Measurements from ENCODE around the gene CCT2. TPM values are rescaled to one million over a fixed set of nuclear protein-coding genes. Genes with fewer than 3 reads are reported as not detected.
"Not testable (repeated sequence)": the region's sequence is repeated elsewhere in the genome, so short reads cannot be mapped to it uniquely, and the experiment has no call there.

The CCT2 gene
- polyA plus RNA-seq, 2 donors: 50.5 to 96.1 TPM

- not testable (repeated sequence) for H3K27ac ChIP-seq (ENCODE audit: low read depth in 2 of 2, low read length in 1 of 2); H3K9me3 ChIP-seq (ENCODE audit: control insufficient read depth in 2 of 2, insufficient read depth in 1 of 2, low read depth in 1 of 2, low read length in 1 of 2); H3K27me3 ChIP-seq (ENCODE audit: control insufficient read depth in 1 of 2, insufficient read depth in 2 of 2, low read length in 2 of 2); H3K4me1 ChIP-seq (ENCODE audit: control insufficient read depth in 2 of 2, insufficient read depth in 2 of 2, low read length in 1 of 2); H3K4me3 ChIP-seq (ENCODE audit: low read depth in 1 of 2, low read length in 2 of 2)
- WGBS, 2 donors: 75 to 83% methylated on average over 2 of the region's 3 CpGs
- peaks cover 6 to 12% of the 10 kb centered on the region in 2 donors for H3K36me3 ChIP-seq (ENCODE audit: control insufficient read depth in 2 of 2, insufficient read depth in 2 of 2, low read length in 1 of 2)
Measured at GRCh38 chr12:69604275-69604674, 19.0 kb downstream of the CCT2 start.

DNA sequence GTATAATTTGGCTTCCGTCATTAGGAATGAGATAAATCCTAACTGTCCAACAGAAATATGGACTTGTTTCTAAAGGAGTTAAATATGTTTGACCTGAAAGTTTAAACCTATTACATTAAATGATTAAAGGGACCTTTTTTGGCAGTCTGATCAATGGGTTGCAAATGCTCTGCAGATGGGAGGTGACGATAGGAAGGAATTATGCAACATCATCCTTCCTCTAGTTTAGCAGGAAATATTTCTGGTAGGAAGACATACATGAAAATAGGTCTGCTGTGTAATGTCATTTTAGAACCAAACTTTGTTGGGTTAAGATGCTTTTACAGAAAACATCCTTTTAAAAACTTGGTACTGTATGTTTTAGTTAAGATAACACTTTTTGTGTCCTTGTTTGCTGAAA, 22.9 kb downstream of the CCT2 start:
- H3K4me3 ChIP-seq (ENCODE audit: low read depth in 1 of 2, low read length in 2 of 2): no peak overlapping the region
- no peaks in the 10 kb centered on the region for H3K9me3 ChIP-seq (ENCODE audit: control insufficient read depth in 2 of 2, insufficient read depth in 1 of 2, low read depth in 1 of 2, low read length in 1 of 2)
- 58 to 63% methylated on average over 2 of the region's 2 CpGs for WGBS, 2 donors
- no peaks in the 10 kb centered on the region for H3K4me1 ChIP-seq (ENCODE audit: control insufficient read depth in 2 of 2, insufficient read depth in 2 of 2, low read length in 1 of 2)
- H3K36me3 ChIP-seq (ENCODE audit: control insufficient read depth in 2 of 2, insufficient read depth in 2 of 2, low read length in 1 of 2): peaks cover 0 to 2% of the 10 kb centered on the region in 2 donors
- no peaks in the 10 kb centered on the region for H3K27me3 ChIP-seq (ENCODE audit: control insufficient read depth in 1 of 2, insufficient read depth in 2 of 2, low read length in 2 of 2)
- H3K27ac ChIP-seq (ENCODE audit: low read depth in 2 of 2, low read length in 1 of 2): no peak overlapping the region

- WGBS, 2 donors: 90 to 93% methylated on average over 15 of the region's 15 CpGs
- Histone ChIP-seq H3K9me3 (ENCODE audit: control insufficient read depth in 2 of 2, insufficient read depth in 1 of 2, low read depth in 1 of 2, low read length in 1 of 2) (no peaks in the 10 kb centered on the region), H3K36me3 (ENCODE audit: control insufficient read depth in 2 of 2, insufficient read depth in 2 of 2, low read length in 1 of 2) (no peaks in the 10 kb centered on the region), H3K27me3 (ENCODE audit: control insufficient read depth in 1 of 2, insufficient read depth in 2 of 2, low read length in 2 of 2) (no peaks in the 10 kb centered on the region), H3K4me3 (ENCODE audit: low read depth in 1 of 2, low read length in 2 of 2) (no peak overlapping the region), H3K4me1 (ENCODE audit: control insufficient read depth in 2 of 2, insufficient read depth in 2 of 2, low read length in 1 of 2) (no peaks in the 10 kb centered on the region), H3K27ac (ENCODE audit: low read depth in 2 of 2, low read length in 1 of 2) (no peak overlapping the region)
Measured at GRCh38 chr12:69610126-69610525, 24.9 kb downstream of the CCT2 start.

- H3K27me3 ChIP-seq (ENCODE audit: control insufficient read depth in 1 of 2, insufficient read depth in 2 of 2, low read length in 2 of 2): no peaks in the 10 kb centered on the region
- H3K27ac ChIP-seq (ENCODE audit: low read depth in 2 of 2, low read length in 1 of 2): no peak within 1 kb of the TSS
- no peaks in the 10 kb centered on the region for H3K36me3 ChIP-seq (ENCODE audit: control insufficient read depth in 2 of 2, insufficient read depth in 2 of 2, low read length in 1 of 2)
- 94 to 97% methylated on average over 11 of the region's 11 CpGs for WGBS, 2 donors
- H3K4me3 ChIP-seq (ENCODE audit: low read depth in 1 of 2, low read length in 2 of 2): no peak within 1 kb of the TSS
- no peaks in the 10 kb centered on the region for H3K4me1 ChIP-seq (ENCODE audit: control insufficient read depth in 2 of 2, insufficient read depth in 2 of 2, low read length in 1 of 2)
- no peaks in the 10 kb centered on the region for H3K9me3 ChIP-seq (ENCODE audit: control insufficient read depth in 2 of 2, insufficient read depth in 1 of 2, low read depth in 1 of 2, low read length in 1 of 2)
Measured at GRCh38 chr12:69610729-69611128, 25.5 kb downstream of the CCT2 start, which contains the start of gene LRRC10. Gene LRRC10, minus strand, starts transcription at chr12:69610907. Its CDS starts 69 bp downstream, at chr12:69610838.

- H3K27me3 ChIP-seq (ENCODE audit: control insufficient read depth in 1 of 2, insufficient read depth in 2 of 2, low read length in 2 of 2): no peaks in the 10 kb centered on the region
- no peak overlapping the region for H3K27ac ChIP-seq (ENCODE audit: low read depth in 2 of 2, low read length in 1 of 2)
- no peak overlapping the region for H3K4me3 ChIP-seq (ENCODE audit: low read depth in 1 of 2, low read length in 2 of 2)
- H3K4me1 ChIP-seq (ENCODE audit: control insufficient read depth in 2 of 2, insufficient read depth in 2 of 2, low read length in 1 of 2): no peaks in the 10 kb centered on the region
- H3K36me3 ChIP-seq (ENCODE audit: control insufficient read depth in 2 of 2, insufficient read depth in 2 of 2, low read length in 1 of 2): no peaks in the 10 kb centered on the region
- H3K9me3 ChIP-seq (ENCODE audit: control insufficient read depth in 2 of 2, insufficient read depth in 1 of 2, low read depth in 1 of 2, low read length in 1 of 2): no peaks in the 10 kb centered on the region
Measured at GRCh38 chr12:69613351-69613750, 28.1 kb downstream of the CCT2 start.

DNA sequence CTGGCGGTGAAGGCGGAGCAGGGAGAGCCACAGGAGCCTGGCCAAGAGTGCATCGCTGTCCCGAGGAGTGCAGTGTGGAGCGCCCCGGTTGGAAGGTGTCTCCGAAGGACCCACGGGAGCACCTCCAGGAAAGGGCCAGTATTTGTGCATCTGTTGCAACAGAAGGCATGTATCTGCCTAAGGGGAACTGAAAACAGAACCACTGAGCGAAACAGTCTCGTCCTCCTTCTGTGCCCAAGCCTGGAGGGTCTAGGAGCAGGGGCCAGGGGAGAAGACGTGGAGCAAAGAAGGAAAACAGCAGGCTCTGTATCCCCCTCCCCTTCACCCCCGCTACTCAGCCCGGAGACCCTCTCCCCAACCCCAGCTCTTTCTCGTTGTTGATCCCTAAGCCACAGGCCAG, 30.8 kb downstream of the CCT2 start:
- H3K4me1 ChIP-seq (ENCODE audit: control insufficient read depth in 2 of 2, insufficient read depth in 2 of 2, low read length in 1 of 2): no peaks in the 10 kb centered on the region
- no peaks in the 10 kb centered on the region for H3K27me3 ChIP-seq (ENCODE audit: control insufficient read depth in 1 of 2, insufficient read depth in 2 of 2, low read length in 2 of 2)
- 81 to 82% methylated on average over 13 to 14 of the region's 14 CpGs for WGBS, 2 donors
- H3K9me3 ChIP-seq (ENCODE audit: control insufficient read depth in 2 of 2, insufficient read depth in 1 of 2, low read depth in 1 of 2, low read length in 1 of 2): no peaks in the 10 kb centered on the region
- no peak overlapping the region for H3K4me3 ChIP-seq (ENCODE audit: low read depth in 1 of 2, low read length in 2 of 2)
- no peak overlapping the region for H3K27ac ChIP-seq (ENCODE audit: low read depth in 2 of 2, low read length in 1 of 2)
- H3K36me3 ChIP-seq (ENCODE audit: control insufficient read depth in 2 of 2, insufficient read depth in 2 of 2, low read length in 1 of 2): no peaks in the 10 kb centered on the region

- Histone ChIP-seq H3K4me3 (ENCODE audit: low read depth in 1 of 2, low read length in 2 of 2) (no peak overlapping the region), H3K27me3 (ENCODE audit: control insufficient read depth in 1 of 2, insufficient read depth in 2 of 2, low read length in 2 of 2) (no peaks in the 10 kb centered on the region), H3K27ac (ENCODE audit: low read depth in 2 of 2, low read length in 1 of 2) (no peak overlapping the region), H3K36me3 (ENCODE audit: control insufficient read depth in 2 of 2, insufficient read depth in 2 of 2, low read length in 1 of 2) (no peaks in the 10 kb centered on the region), H3K9me3 (ENCODE audit: control insufficient read depth in 2 of 2, insufficient read depth in 1 of 2, low read depth in 1 of 2, low read length in 1 of 2) (no peaks in the 10 kb centered on the region), H3K4me1 (ENCODE audit: control insufficient read depth in 2 of 2, insufficient read depth in 2 of 2, low read length in 1 of 2) (no peaks in the 10 kb centered on the region)
- 71% methylated on average over 6 of the region's 6 CpGs for WGBS, 2 donors
Measured at GRCh38 chr12:69619050-69619449, 33.8 kb downstream of the CCT2 start.

- no peak overlapping the region for H3K27ac ChIP-seq (ENCODE audit: low read depth in 2 of 2, low read length in 1 of 2)
- 70 to 74% methylated on average over 4 of the region's 4 CpGs for WGBS, 2 donors
- H3K4me3 ChIP-seq (ENCODE audit: low read depth in 1 of 2, low read length in 2 of 2): no peak overlapping the region
- no peaks in the 10 kb centered on the region for H3K27me3 ChIP-seq (ENCODE audit: control insufficient read depth in 1 of 2, insufficient read depth in 2 of 2, low read length in 2 of 2)
- H3K9me3 ChIP-seq (ENCODE audit: control insufficient read depth in 2 of 2, insufficient read depth in 1 of 2, low read depth in 1 of 2, low read length in 1 of 2): no peaks in the 10 kb centered on the region
- no peaks in the 10 kb centered on the region for H3K4me1 ChIP-seq (ENCODE audit: control insufficient read depth in 2 of 2, insufficient read depth in 2 of 2, low read length in 1 of 2)
- no peaks in the 10 kb centered on the region for H3K36me3 ChIP-seq (ENCODE audit: control insufficient read depth in 2 of 2, insufficient read depth in 2 of 2, low read length in 1 of 2)
Measured at GRCh38 chr12:69620077-69620476, 34.8 kb downstream of the CCT2 start.

DNA sequence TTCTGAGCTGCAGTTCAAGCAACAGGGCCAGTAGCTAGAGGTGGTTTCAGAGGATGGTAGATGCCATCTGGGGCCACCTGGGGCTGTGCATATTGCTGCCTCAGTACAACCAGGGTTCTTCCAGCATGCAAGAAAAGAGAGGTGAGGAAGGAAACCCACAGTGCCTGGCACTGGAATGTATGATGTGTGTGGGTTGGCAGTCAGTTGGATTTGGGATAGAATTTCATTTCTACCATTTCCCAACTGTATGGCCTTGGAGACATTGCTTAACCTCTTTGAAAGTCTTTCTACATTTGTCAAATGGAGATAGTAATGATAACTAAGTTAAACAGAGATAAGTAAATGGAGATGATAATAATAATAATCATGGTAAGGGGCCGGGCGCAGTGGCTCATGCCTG, 35.7 kb downstream of the CCT2 start:
- H3K4me1 ChIP-seq (ENCODE audit: control insufficient read depth in 2 of 2, insufficient read depth in 2 of 2, low read length in 1 of 2): no peaks in the 10 kb centered on the region
- H3K36me3 ChIP-seq (ENCODE audit: control insufficient read depth in 2 of 2, insufficient read depth in 2 of 2, low read length in 1 of 2): no peaks in the 10 kb centered on the region
- no peak overlapping the region for H3K4me3 ChIP-seq (ENCODE audit: low read depth in 1 of 2, low read length in 2 of 2)
- no peaks in the 10 kb centered on the region for H3K9me3 ChIP-seq (ENCODE audit: control insufficient read depth in 2 of 2, insufficient read depth in 1 of 2, low read depth in 1 of 2, low read length in 1 of 2)
- H3K27me3 ChIP-seq (ENCODE audit: control insufficient read depth in 1 of 2, insufficient read depth in 2 of 2, low read length in 2 of 2): no peaks in the 10 kb centered on the region
- H3K27ac ChIP-seq (ENCODE audit: low read depth in 2 of 2, low read length in 1 of 2): no peak overlapping the region
- 74 to 84% methylated on average over 2 of the region's 2 CpGs for WGBS, 2 donors

DNA sequence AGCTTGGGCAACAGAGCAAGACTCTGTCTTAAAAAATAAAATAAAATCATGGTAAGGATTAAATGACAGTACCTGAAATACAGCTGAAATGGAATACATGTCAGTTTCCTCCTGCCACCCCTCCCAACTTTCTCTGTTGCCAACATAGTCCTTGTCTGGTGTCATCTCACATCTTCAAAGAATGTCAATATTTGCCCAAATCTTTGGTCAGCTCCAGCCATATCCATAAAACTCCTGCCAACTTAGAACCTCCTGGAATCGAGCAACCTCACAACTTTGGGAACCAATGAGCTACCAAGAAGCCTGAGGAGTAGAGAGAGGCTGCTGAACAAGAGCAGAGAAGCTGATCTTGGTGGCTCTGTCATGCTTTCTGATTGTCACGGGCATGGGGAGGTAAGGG, 36.3 kb downstream of the CCT2 start:
- WGBS, 2 donors: 77 to 82% methylated on average over 2 of the region's 2 CpGs
- H3K9me3 ChIP-seq (ENCODE audit: control insufficient read depth in 2 of 2, insufficient read depth in 1 of 2, low read depth in 1 of 2, low read length in 1 of 2): no peaks in the 10 kb centered on the region
- no peak overlapping the region for H3K27ac ChIP-seq (ENCODE audit: low read depth in 2 of 2, low read length in 1 of 2)
- no peak overlapping the region for H3K4me3 ChIP-seq (ENCODE audit: low read depth in 1 of 2, low read length in 2 of 2)
- no peaks in the 10 kb centered on the region for H3K4me1 ChIP-seq (ENCODE audit: control insufficient read depth in 2 of 2, insufficient read depth in 2 of 2, low read length in 1 of 2)
- H3K36me3 ChIP-seq (ENCODE audit: control insufficient read depth in 2 of 2, insufficient read depth in 2 of 2, low read length in 1 of 2): no peaks in the 10 kb centered on the region
- H3K27me3 ChIP-seq (ENCODE audit: control insufficient read depth in 1 of 2, insufficient read depth in 2 of 2, low read length in 2 of 2): no peaks in the 10 kb centered on the region
